GM21529 (cell line): ENCODE measurements around the gene UTS2R.
"Not testable (repeated sequence)": the region's sequence is repeated elsewhere in the genome, so short reads cannot be mapped to it uniquely, and the experiment has no call there.

Source experiments
- ATAC-seq: cut with Tn5 transposase; IDR thresholded peaks from one replicate; pipeline ENCODE4 v1.9.1; 2021; ENCODE audit not compliant: unreplicated experiment

The UTS2R gene

GRCh38 chr17:82374626-82375331, 3.2 kb downstream of the UTS2R start:
- ATAC-seq: no peak

GRCh38 chr17:82375359-82376041, 3.9 kb downstream of the UTS2R start:
- ATAC-seq: no peak

DNA sequence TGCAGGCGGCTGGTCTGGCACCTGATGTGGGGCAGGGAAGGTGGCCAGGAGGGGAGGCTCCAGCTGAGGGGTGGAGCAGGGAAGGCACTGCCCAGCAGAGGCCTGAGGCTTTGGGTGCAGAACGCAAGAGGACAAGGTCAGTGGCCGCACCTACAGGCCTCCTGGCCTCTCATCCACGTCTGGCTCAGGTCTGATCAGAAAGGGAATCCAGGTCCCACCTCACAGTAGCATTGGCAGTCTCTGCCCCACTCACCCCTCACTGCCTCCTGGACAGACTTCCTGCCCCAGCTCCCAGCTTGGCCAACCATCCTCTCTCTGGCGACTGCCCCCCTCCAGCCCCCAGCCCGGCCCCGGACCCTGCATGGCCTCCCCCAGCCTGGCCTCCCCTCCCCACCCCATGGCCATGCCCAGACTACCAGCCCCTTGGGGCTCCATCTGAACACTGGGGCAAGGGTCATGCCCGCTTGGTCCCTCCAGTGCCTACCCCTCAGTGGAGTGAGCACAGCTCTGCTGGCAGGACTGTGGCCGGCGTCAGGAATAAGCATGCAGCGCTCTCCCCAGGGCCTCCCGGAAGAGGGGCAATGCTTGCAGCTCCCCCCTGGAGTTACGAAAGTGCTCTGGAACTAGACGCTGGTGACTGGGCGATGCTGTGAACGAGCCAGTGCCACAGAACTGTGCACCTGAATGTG, 4.6 kb downstream of the UTS2R start:
- no peak for ATAC-seq

GRCh38 chr17:82377294-82377693, 5.7 kb downstream of the UTS2R start:
- not testable (repeated sequence) for ATAC-seq

DNA sequence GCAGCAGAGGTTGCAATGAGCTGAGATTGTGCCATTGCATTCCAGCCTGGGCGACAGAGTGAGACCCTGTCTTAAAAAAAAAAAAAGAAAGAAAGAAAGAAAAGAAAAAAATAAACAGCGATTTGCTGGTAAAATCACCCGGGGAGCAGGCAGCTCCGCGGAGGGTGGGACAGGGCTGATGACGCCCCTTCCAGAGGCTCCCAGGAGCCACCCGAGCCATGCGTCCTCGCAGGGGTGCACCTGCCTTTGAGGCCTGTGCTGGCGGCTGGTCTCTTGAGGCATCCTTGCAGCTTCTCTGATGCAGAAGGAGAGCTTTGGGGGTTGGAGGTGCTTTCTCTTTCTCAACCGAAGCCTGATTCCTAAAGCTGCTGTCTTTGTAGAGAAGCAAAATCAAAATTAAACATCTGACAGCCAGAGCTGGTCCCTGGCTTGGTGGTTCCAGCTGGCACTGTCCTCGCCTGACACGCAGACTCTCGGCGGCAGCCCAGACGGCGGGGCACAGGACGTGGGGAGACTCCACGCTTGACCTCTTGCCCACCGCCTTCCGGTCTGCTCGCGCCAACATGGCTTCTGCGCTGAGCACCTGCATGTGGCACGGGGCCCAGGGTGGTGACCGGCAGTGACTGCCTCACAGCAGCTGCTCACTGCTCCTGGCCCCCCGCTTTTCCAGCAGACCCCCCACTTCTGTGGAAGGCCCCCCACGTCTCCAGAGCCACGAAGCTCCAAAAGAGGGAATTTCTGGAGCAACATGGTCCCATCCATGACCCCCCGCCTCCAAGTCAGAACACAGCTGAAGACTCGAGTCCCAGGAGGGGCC, 6.6 kb downstream of the UTS2R start:
- no peak for ATAC-seq

DNA sequence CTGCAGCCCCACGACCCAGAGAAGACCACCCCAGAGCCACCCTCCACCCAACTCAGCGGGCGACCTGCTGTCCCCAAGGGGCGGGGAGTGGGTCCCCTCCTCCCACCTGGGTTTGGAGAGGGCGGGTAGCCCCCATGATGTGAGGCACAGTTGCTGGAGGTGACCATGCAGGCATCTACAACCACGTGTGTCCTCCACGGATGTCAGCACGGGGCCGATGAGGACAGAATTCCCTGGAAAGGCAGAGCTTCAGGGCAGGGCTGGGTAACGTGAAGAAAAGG, 7.1 kb downstream of the UTS2R start:
- no peak for ATAC-seq

GRCh38 chr17:82380860-82381702, 9.5 kb downstream of the UTS2R start:
- ATAC-seq: no peak

DNA sequence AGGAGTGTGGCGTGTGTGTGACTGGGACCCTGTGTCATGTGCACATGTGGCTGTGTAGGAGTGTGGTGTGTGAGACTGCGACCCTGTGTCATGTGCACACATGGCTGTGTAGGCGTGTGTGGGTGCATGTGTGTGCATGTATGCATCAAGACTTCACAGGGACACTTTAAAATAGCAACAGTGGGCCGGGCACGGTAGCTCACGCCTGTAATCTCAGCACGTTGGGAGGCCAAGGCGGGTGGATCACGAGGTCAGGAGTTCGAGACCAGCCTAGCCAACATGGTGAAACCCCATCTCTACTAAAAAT, 10.1 kb downstream of the UTS2R start:
- ATAC-seq: not testable (repeated sequence)

DNA sequence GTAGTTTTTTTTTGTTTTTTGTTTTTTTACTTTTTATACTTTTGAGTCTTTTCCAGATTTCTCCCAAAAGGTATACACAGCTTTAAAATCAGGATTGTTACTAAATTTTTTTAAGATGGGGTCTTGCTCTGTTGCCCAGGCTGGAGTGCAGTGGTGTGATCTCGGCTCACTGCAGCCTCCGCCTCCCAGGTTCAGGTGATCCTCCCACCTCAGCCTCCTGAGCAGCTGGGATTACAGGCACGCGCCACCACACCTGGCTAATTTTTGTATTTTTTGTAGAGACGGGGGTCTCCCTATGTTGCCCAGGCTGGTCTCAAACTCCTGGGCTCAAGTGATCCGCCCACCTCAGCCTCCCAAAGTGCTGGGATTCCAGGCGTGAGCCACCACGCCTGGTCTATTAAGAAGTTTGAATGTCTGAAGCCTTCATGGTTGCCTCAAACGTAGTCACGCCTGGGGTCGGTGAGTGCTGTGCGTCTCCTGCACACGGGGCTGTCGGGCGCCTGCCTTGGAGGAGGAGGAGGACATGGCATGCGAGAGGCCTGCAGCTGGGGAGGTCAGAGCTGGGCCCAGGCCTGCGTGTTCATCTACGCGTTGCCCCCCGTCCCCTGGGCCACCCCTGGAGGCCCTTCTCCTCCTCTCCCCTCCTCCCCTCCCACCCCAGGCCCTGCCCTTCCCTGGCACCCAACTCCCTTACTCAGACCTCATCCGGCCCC, 10.8 kb downstream of the UTS2R start:
- ATAC-seq: not testable (repeated sequence)

DNA sequence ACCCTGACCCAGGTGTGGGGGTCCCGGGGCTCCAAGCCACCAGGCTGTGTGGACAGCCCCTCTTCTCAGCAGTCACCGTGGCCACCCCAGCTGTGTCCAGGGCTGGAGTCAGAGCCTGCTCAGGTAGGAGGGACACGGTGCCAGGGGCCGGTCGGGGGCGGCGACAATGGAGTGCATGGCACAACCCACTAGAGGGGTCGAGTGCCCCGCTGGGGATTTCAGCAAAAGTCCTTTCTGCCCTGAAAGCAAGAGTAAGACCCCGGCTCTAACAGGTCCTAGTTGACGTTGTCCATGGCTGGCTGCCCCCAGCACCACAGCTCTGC, 11.3 kb downstream of the UTS2R start:
- no peak for ATAC-seq

GRCh38 chr17:82383411-82383810, 11.8 kb downstream of the UTS2R start:
- ATAC-seq: no peak

GRCh38 chr17:82384051-82384729, 12.6 kb downstream of the UTS2R start:
- ATAC-seq: no peak

DNA sequence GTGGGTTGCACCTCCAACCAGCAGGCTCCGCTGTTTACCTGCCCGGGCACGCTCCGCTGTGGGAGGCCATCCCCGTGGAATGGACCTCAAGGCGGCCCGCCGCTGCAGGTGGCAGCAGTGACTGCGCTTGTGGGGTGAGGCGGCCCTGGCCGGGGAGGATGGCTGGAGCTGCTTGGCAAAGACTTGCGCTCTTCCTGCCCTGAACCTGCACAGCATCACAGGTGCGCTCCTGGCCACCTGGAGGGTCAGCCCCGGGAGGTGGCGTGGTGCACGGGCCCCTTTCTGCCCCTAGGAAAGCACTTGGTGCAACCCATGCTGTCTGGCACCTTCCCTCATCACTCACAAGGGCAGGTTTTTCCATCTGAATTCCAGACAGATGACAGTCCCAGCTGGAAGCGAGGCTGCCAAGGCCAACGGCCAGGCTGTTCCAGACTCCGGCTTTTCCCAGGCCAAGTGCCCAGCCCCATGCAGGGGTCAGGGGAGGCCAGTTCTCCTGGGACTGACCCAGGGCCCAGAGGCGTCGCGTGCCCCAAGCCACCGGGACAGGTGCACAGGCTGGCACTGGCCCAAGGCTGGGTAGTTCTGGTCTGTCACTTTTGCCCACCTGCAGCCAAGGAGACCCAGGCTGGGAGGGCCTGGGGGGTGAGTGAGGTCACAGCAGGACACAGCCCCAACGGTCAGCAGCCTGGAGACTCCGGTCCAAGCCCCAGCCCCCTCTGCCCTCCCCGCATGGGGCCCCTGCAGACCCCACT, 13.3 kb downstream of the UTS2R start:
- no peak for ATAC-seq

DNA sequence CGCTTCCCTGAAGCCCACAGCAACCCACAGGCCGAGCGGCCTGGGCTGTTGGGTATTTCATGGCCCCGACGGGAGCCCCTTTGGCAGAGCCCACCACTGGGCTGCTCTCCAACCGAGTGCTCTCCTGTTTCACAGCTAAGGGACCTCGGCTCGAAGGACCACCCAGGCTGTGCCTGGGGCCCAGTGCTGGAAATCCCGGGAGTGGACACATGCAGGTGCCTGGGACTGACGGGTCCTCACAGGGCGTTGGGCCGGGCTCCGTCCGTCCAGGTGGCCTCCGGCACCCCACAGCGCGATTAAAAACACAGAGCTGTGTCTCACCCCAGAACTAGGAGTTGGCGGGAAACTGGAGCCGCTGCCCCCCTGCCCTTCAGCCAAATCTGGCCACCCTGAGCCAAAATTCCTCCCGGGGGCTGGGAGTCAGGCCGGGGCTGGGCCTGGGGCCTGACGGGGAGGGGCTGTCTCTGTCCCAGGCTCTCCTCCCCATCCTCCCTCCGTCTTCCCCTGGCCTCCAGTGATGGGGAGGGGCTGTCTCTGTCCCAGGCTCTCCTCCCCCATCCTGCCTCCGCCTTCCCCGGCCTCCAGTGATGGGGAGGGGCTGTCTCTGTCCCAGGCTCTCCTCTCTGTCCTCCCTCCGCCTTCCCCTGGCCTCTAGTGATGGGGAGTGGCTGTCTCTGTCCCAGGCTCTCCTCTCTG, 14.1 kb downstream of the UTS2R start:
- no peak for ATAC-seq

- ATAC-seq: no peak
These were observed 14.8 kb downstream of the UTS2R start for GRCh38 chr17:82386255-82386831.

DNA sequence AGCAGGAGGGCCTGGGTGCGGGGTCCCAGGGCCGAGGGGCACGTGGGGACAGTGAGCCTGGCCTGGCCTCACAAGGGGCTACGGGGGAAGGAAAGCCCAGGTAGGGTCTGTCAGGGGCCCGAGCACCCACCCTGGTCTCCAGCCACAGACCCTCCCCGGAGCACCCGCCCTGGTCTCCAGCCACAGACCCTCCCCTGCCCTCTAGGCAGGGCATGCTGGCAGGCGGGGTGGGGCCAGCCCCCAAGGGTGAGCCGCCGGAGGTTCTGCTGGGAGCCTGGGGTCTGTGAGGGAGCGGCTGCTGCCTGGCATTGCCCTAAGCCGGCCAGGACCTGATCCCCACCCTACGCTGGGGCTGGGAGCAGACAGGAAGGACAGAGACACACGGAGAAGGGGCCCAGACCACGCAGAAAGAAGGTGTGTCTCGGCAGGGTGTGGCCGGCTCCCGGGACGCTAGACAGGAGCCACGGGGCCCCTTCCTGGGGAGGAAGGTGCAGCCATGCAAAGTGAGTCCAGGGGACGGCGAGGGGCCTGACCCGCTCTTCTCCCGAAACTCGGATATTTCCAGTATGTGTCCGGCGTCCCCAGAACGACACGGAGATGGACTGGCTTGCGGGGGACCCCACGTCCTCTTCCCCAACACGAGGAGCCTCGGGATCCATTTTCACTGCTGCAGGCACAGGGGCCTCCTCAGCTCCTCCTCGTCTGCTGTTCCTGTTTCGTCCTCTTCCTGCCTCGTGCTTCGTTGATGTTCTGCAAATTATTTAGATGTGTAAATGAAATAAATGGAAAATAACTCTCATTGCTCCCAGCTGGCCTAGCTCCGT, 15.5 kb downstream of the UTS2R start:
- ATAC-seq: no peak

- no peak for ATAC-seq
These were observed 16.1 kb downstream of the UTS2R start for GRCh38 chr17:82387705-82388106.
